HepG2 (cell line): ENCODE results near the gene ZFHX3. TPM values are rescaled to one million over a fixed set of nuclear protein-coding genes. Genes with fewer than 3 reads are reported as not detected.
A peak's percentile ranks its signal among the peaks of the same experiment; 100 is the strongest.

Source experiments
- CEBPZ ChIP-seq: IDR thresholded peaks from 2 replicates; pipeline ENCODE4 v1.6.1; 2012; ENCODE audit warnings: low read length, improper control_type of control experiment
- DMAP1 ChIP-seq: IDR thresholded peaks from 2 replicates; pipeline ENCODE4 v1.6.1; 2016
- FOXP4 ChIP-seq: sonication (generic); formaldehyde crosslinking; IDR thresholded peaks from 2 replicates; pipeline ENCODE4 v1.4.0; 2020; ENCODE audit warnings: missing genetic modification reagents
- GMEB2 ChIP-seq: IDR thresholded peaks from 2 replicates; pipeline ENCODE4 v1.6.1; 2016; ENCODE audit warnings: missing biosample characterization, missing genetic modification reagents, low read depth
- KLF11 ChIP-seq: IDR thresholded peaks from 2 replicates; pipeline ENCODE4 v1.6.1; 2016; ENCODE audit warnings: missing compliant biosample characterization
- MTA1 ChIP-seq: sonication (generic); formaldehyde crosslinking; IDR thresholded peaks from 2 replicates; pipeline ENCODE4 v1.4.0; 2020; ENCODE audit warnings: missing genetic modification reagents, mild to moderate bottlenecking, borderline replicate concordance
- RARA ChIP-seq: IDR thresholded peaks from 2 replicates; pipeline ENCODE4 v1.6.1; 2016; ENCODE audit warnings: missing genetic modification reagents, missing compliant biosample characterization
- RNF219 ChIP-seq: sonication (generic); formaldehyde crosslinking; IDR thresholded peaks from 2 replicates; pipeline ENCODE4 v1.5.0; 2020; ENCODE audit warnings: mild to moderate bottlenecking, missing genetic modification reagents
- YY1 ChIP-seq: IDR thresholded peaks from 2 replicates; pipeline ENCODE4 v1.6.1; 2011; ENCODE audit warnings: low read length, low read depth, moderate library complexity, mild to moderate bottlenecking; ENCODE audit not compliant: insufficient read depth, insufficient replicate concordance
- ZBTB26 ChIP-seq: IDR thresholded peaks from 2 replicates; pipeline ENCODE4 v1.6.1; 2016; ENCODE audit warnings: missing compliant biosample characterization, missing genetic modification reagents, borderline replicate concordance
- ZBTB33 ChIP-seq: sonication (generic); formaldehyde crosslinking; IDR thresholded peaks from 2 replicates; pipeline ENCODE4 v1.4.0; 2020; ENCODE audit warnings: missing genetic modification reagents
- ZBTB7B ChIP-seq: sonication (generic); formaldehyde crosslinking; IDR thresholded peaks from 2 replicates; pipeline ENCODE4 v1.4.0; 2020; ENCODE audit warnings: missing genetic modification reagents
- ZNF343 ChIP-seq: sonication (generic); formaldehyde crosslinking; IDR thresholded peaks from 2 replicates; pipeline ENCODE4 v1.4.0; 2020; ENCODE audit warnings: mild to moderate bottlenecking, missing genetic modification reagents
- ZNF570 ChIP-seq: sonication (generic); formaldehyde crosslinking; IDR thresholded peaks from 2 replicates; pipeline ENCODE4 v1.4.0; 2020; ENCODE audit warnings: mild to moderate bottlenecking, missing genetic modification reagents, borderline replicate concordance
- ZNF780A ChIP-seq: sonication (generic); formaldehyde crosslinking; IDR thresholded peaks from 2 replicates; pipeline ENCODE4 v1.8.0; 2022; ENCODE audit warnings: mild to moderate bottlenecking, missing genetic modification reagents, moderate library complexity
- ZNF850 ChIP-seq: sonication (generic); formaldehyde crosslinking; conservative IDR thresholded peaks from 2 replicates; pipeline ENCODE4 v1.9.0; 2021; ENCODE audit warnings: mild to moderate bottlenecking, missing genetic modification reagents
- polyA plus RNA-seq, 8 experiments: library from polyadenylated mRNA; depleted of rRNA in 3 of 8; stranded (reverse) in 7 of 8; unstranded in 1 of 8; fragments of >200 nt; fragmentation: Illumina TruSeq in 4 of 8; extraction: Trizol in 4 of 8; gene quantifications; 2 replicates each; pipeline versions ENCODE4 v1.2.1 to v1.2.3, GENCODE V29; 2011 to 2016; ENCODE audit warnings: low read depth in 4 of 8, missing spikeins in 1 of 8, mixed read lengths in 1 of 8; ENCODE audit not compliant: insufficient read depth in 1 of 8
- total RNA-seq, 5 experiments: library from RNA; depleted of rRNA; stranded (reverse); fragments of >200 nt; fragmentation: Illumina TruSeq; extraction: Trizol; gene quantifications; 2 replicates each; pipeline ENCODE4 v1.2.3, GENCODE V29; 2016; ENCODE audit warnings: low read depth in 1 of 5

ZFHX3 gene
- total and polyA plus RNA-seq, 2 of the 13 experiments (the other 11 are each of a cell fraction or from before 2014, with no cell fraction given), result 5.0 to 6.0 TPM

- TF ChIP-seq ZBTB33 (CRISPR knock-in tag), result peak; percentile 8; the same call in 1 of the 2 replicates
- no peak for TF ChIP-seq KLF11 (CRISPR knock-in tag)
- TF ChIP-seq MTA1 (CRISPR knock-in tag), result peak; percentile 90
- TF ChIP-seq FOXP4 (CRISPR knock-in tag), result peak; percentile 92
- no peak for TF ChIP-seq CEBPZ
- TF ChIP-seq ZNF850 (CRISPR knock-in tag), result no peak
- TF ChIP-seq RNF219, result peak; percentile 87; the same call in 1 of the 2 replicates
- TF ChIP-seq GMEB2 (CRISPR knock-in tag), result 0 out of 2 replicates have a peak, but pooled peaks have one; percentile 17
- TF ChIP-seq ZBTB26 (CRISPR knock-in tag), result peak; percentile 99
- peak; percentile 20 for TF ChIP-seq YY1
- TF ChIP-seq DMAP1 (CRISPR knock-in tag), result peak; percentile 88; the same call in 1 of the 2 replicates
- TF ChIP-seq RARA (CRISPR knock-in tag), result peak; percentile 96
- TF ChIP-seq ZBTB7B (CRISPR knock-in tag), result peak; percentile 98
- TF ChIP-seq ZNF343 (CRISPR knock-in tag), result peak; percentile 62; the same call in 1 of the 2 replicates
- no peak for TF ChIP-seq ZNF780A (CRISPR knock-in tag)
- no peak for TF ChIP-seq ZNF570 (CRISPR knock-in tag)
These were observed 122.8 kb downstream of the ZFHX3 start (continued) for GRCh38 chr16:72924927-72925630.
